GM12878 (cell line): ENCODE measurements around the gene ZNF527. TPM values are rescaled to one million over a fixed set of nuclear protein-coding genes. Genes with fewer than 3 reads are reported as not detected.

ENCODE experiments used
- ASH2L ChIP-seq: fragments of 300-600, 200-600 bp; sonication (generic); IDR thresholded peaks from 2 replicates; pipeline ENCODE4 v1.6.1; 2017; ENCODE audit warnings: low read depth, mild to moderate bottlenecking, borderline replicate concordance
- CEBPZ ChIP-seq: fragments of 150-350 bp; IDR thresholded peaks from 2 replicates; pipeline ENCODE4 v1.6.1; 2016; ENCODE audit warnings: low read depth, low read length
- CHD4 ChIP-seq: fragments of 200-600 bp; sonication (generic); IDR thresholded peaks from 2 replicates; pipeline ENCODE4 v1.6.1; 2016; ENCODE audit warnings: mild to moderate bottlenecking
- CREB1 ChIP-seq: IDR thresholded peaks from 2 replicates; pipeline ENCODE4 v1.6.1; 2012; ENCODE audit warnings: low read depth, mild to moderate bottlenecking, inconsistent platforms
- FOXM1 ChIP-seq: IDR thresholded peaks from 2 replicates; pipeline ENCODE4 v1.6.1; 2012; ENCODE audit warnings: low read depth, mild to moderate bottlenecking, inconsistent platforms, low read length, moderate library complexity
- JUND ChIP-seq: IDR thresholded peaks from 2 replicates; pipeline ENCODE4 v1.6.1; 2012; ENCODE audit warnings: low read depth, mild to moderate bottlenecking, low read length, improper control_type of control experiment, moderate library complexity
- KAT2A ChIP-seq: conservative IDR thresholded peaks from 2 replicates; pipeline ENCODE4 v1.6.1; 2011; ENCODE audit warnings: low read depth, low read length; ENCODE audit not compliant: control insufficient read depth
- MAX ChIP-seq: IDR thresholded peaks from 2 replicates; pipeline ENCODE4 v1.6.1; 2012; ENCODE audit warnings: low read depth, low read length, improper control_type of control experiment
- MLLT1 ChIP-seq: fragments of 450-650 bp; IDR thresholded peaks from 2 replicates; pipeline ENCODE4 v1.6.1; 2016; ENCODE audit warnings: mild to moderate bottlenecking
- MXI1 ChIP-seq: fragments of 150-350 bp; IDR thresholded peaks from 2 replicates; pipeline ENCODE4 v1.6.1; 2011; ENCODE audit warnings: low read depth, mild to moderate bottlenecking, inconsistent platforms, low read length, improper control_type of control experiment
- MYB ChIP-seq: fragments of 150-350 bp; IDR thresholded peaks from 2 replicates; pipeline ENCODE4 v1.6.1; 2014; ENCODE audit warnings: mild to moderate bottlenecking, low read depth, low read length, borderline replicate concordance
- NBN ChIP-seq: fragments of 450-650 bp; IDR thresholded peaks from 2 replicates; pipeline ENCODE4 v1.6.1; 2016
- NFIC ChIP-seq: IDR thresholded peaks from 2 replicates; pipeline ENCODE4 v1.6.1; 2012; ENCODE audit warnings: low read depth, mild to moderate bottlenecking, inconsistent platforms, low read length, moderate library complexity
- NFYB ChIP-seq: IDR thresholded peaks from 2 replicates; pipeline ENCODE4 v1.6.1; 2011; ENCODE audit warnings: low read depth, mild to moderate bottlenecking, low read length, improper control_type of control experiment, moderate library complexity; ENCODE audit not compliant: insufficient read depth
- POU2F2 ChIP-seq: IDR thresholded peaks from 3 replicates; pipeline ENCODE4 v1.6.1; 2011; ENCODE audit warnings: low read depth, mild to moderate bottlenecking, low read length, borderline replicate concordance
- RB1 ChIP-seq: fragments of 450-650 bp; formaldehyde crosslinking; IDR thresholded peaks from 2 replicates; pipeline ENCODE4 v1.6.1; 2017; ENCODE audit warnings: mild to moderate bottlenecking, borderline replicate concordance
- SP1 ChIP-seq: IDR thresholded peaks from one replicate; pipeline ENCODE4 v1.6.1; 2011; ENCODE audit warnings: low read depth, low read length
- SPI1 ChIP-seq: IDR thresholded peaks from 2 replicates; pipeline ENCODE4 v1.6.1; 2011; ENCODE audit warnings: low read depth, mild to moderate bottlenecking, low read length, moderate library complexity, borderline replicate concordance; ENCODE audit not compliant: insufficient read depth
- STAT1 ChIP-seq: fragments of 450-650 bp; conservative IDR thresholded peaks from 2 replicates; pipeline ENCODE4 v1.6.1; 2014; ENCODE audit warnings: antibody characterized with exemption, mild to moderate bottlenecking
- YY1 ChIP-seq: IDR thresholded peaks from 2 replicates; pipeline ENCODE4 v1.6.1; 2011; ENCODE audit warnings: low read depth, mild to moderate bottlenecking, low read length
- ZBTB11 ChIP-seq: fragments of 450-650 bp; formaldehyde crosslinking; IDR thresholded peaks from 2 replicates; pipeline ENCODE4 v1.5.0; 2022; ENCODE audit warnings: mild to moderate bottlenecking, missing genetic modification characterization
- polyA plus RNA-seq, 11 experiments: library from polyadenylated mRNA; depleted of rRNA in 4 of 11; unstranded in 6 of 11; stranded (reverse) in 5 of 11; fragments of >200 nt; fragmentation: Nextera tagmentation in 4 of 11; fragmentation: Illumina TruSeq in 1 of 11; extraction: Ambion mirVana in 4 of 11; extraction: Trizol in 1 of 11; gene quantifications; 1 replicate in 1 of 11; 2 replicates in 10 of 11; pipeline versions ENCODE4 v1.2.1 to v1.2.3, GENCODE V29; 2011 to 2016; ENCODE audit warnings: inconsistent platforms in 2 of 11, missing spikeins in 2 of 11, low read depth in 1 of 11
- total RNA-seq, 4 experiments: library from RNA; depleted of rRNA in 3 of 4; stranded (reverse); fragments of >200 nt in 3 of 4; fragmentation: Illumina TruSeq in 1 of 4; extraction: Trizol in 1 of 4; gene quantifications; 2 replicates each; pipeline versions ENCODE4 v1.2.1 to v1.2.3, GENCODE V29; 2013 to 2021

ZNF527 gene
- total and polyA plus RNA-seq, 10 of the 15 experiments (the other 5 are each of a cell fraction or from before 2014, with no cell fraction given), result 2.0 to 5.6 (median 3.6) TPM

GRCh38 chr19:37334179-37335071 lies 36.5 kb upstream of the ZNF527 start (continued):
- TF ChIP-seq CEBPZ (no peak), SP1 (no peak), NBN (peak; percentile 84; the same call in 1 of the 2 replicates), KAT2A (no peak), NFIC (no peak), MYB (no peak), NFYB (0 out of 2 replicates have a peak, but pooled peaks have one; percentile 31), FOXM1 (no peak), MLLT1 (no peak), ASH2L (no peak), STAT1 (peak; percentile 75; the same call in 1 of the 2 replicates), CREB1 (peak; percentile 96), MAX (peak; percentile 31; the same call in 1 of the 2 replicates), RB1 (no peak; the same call in 1 of the 2 replicates), YY1 (peak; percentile 13; the same call in 1 of the 2 replicates), JUND (no peak), MXI1 (peak; percentile 72), SPI1 (peak; percentile 56; the same call in 1 of the 2 replicates), POU2F2 (peak; percentile 76; the same call in 2 of the 3 replicates), CHD4 (no peak), ZBTB11 (CRISPR knock-in tag) (no peak)
